H9 (cell line): ENCODE data around the gene P2RX7. TPM values are rescaled to one million over a fixed set of nuclear protein-coding genes. Genes with fewer than 3 reads are reported as not detected.

ENCODE experiments used
- DNase-seq: peaks from one replicate; pipeline ENCODE4 v3.0.0-alpha.2; 2017
- H2AFZ ChIP-seq: one replicate; pipeline ENCODE4 v1.6.1; 2013; ENCODE audit warnings: mild to moderate bottlenecking, low read length, control low read depth, moderate library complexity
- H2AK5ac ChIP-seq: 2 replicates; pipeline ENCODE4 v1.6.1; 2013; ENCODE audit warnings: low read length, control low read depth, mixed read lengths; ENCODE audit not compliant: insufficient read length
- H2BK120ac ChIP-seq: one replicate; pipeline ENCODE4 v1.6.1; 2013; ENCODE audit warnings: low read depth, mild to moderate bottlenecking, low read length, control low read depth, inconsistent platforms; ENCODE audit not compliant: poor library complexity, severe bottlenecking
- H2BK12ac ChIP-seq: 2 replicates; pipeline ENCODE4 v1.6.1; 2013; ENCODE audit warnings: low read length, control low read depth, mixed read lengths, low read depth; ENCODE audit not compliant: insufficient read length
- H2BK15ac ChIP-seq: 2 replicates; pipeline ENCODE4 v1.6.1; 2013; ENCODE audit warnings: low read depth, low read length, control low read depth
- H2BK20ac ChIP-seq: one replicate; pipeline ENCODE4 v1.6.1; 2013; ENCODE audit warnings: low read depth, mild to moderate bottlenecking, low read length, control low read depth, inconsistent platforms; ENCODE audit not compliant: poor library complexity, severe bottlenecking
- H2BK5ac ChIP-seq: 2 replicates; pipeline ENCODE4 v1.6.1; 2013; ENCODE audit warnings: low read length, control low read depth, mixed read lengths; ENCODE audit not compliant: insufficient read length
- H3K14ac ChIP-seq: 2 replicates; pipeline ENCODE4 v1.6.1; 2013; ENCODE audit warnings: low read length, control low read depth; ENCODE audit not compliant: insufficient read depth
- H3K18ac ChIP-seq: 2 replicates; pipeline ENCODE4 v1.6.1; 2013; ENCODE audit warnings: low read depth, mild to moderate bottlenecking, mixed read lengths, low read length, control low read depth; ENCODE audit not compliant: insufficient read length
- H3K23ac ChIP-seq: 2 replicates; pipeline ENCODE4 v1.6.1; 2013; ENCODE audit warnings: low read length, control low read depth, mixed read lengths, low read depth; ENCODE audit not compliant: insufficient read length
- H3K23me2 ChIP-seq: 2 replicates; pipeline ENCODE4 v1.6.1; 2013; ENCODE audit warnings: low read depth, mild to moderate bottlenecking, mixed read lengths, low read length, control low read depth; ENCODE audit not compliant: insufficient read length, poor library complexity, severe bottlenecking
- H3K27ac ChIP-seq: 2 replicates; pipeline ENCODE4 v1.5.1; 2013; ENCODE audit warnings: low read length, control low read depth, mixed read lengths, low read depth; ENCODE audit not compliant: insufficient read length
- H3K27me3 ChIP-seq: 2 replicates; pipeline ENCODE4 v1.6.1; 2013; ENCODE audit warnings: low read length, control low read depth, inconsistent platforms; ENCODE audit not compliant: insufficient read depth
- H3K4ac ChIP-seq: 2 replicates; pipeline ENCODE4 v1.6.1; 2013; ENCODE audit warnings: low read depth, mild to moderate bottlenecking, control low read depth, inconsistent platforms, low read length, moderate library complexity
- H3K4me1 ChIP-seq: 2 replicates; pipeline ENCODE4 v1.6.1; 2013; ENCODE audit warnings: low read length, control low read depth, inconsistent platforms; ENCODE audit not compliant: insufficient read depth
- H3K4me2 ChIP-seq: 2 replicates; pipeline ENCODE4 v1.6.1; 2013; ENCODE audit warnings: low read length, control low read depth, mixed read lengths; ENCODE audit not compliant: insufficient read length, insufficient read depth
- H3K56ac ChIP-seq: 2 replicates; pipeline ENCODE4 v1.6.1; 2013; ENCODE audit warnings: low read depth, mild to moderate bottlenecking, mixed read lengths, low read length, control low read depth; ENCODE audit not compliant: insufficient read length
- H3K79me1 ChIP-seq: 2 replicates; pipeline ENCODE4 v1.6.1; 2013; ENCODE audit warnings: low read depth, mild to moderate bottlenecking, moderate library complexity, low read length, control low read depth, inconsistent platforms; ENCODE audit not compliant: insufficient read depth, poor library complexity, severe bottlenecking
- H3K79me2 ChIP-seq: 2 replicates; pipeline ENCODE4 v1.6.1; 2013; ENCODE audit warnings: low read length, control low read depth, inconsistent platforms; ENCODE audit not compliant: insufficient read depth
- H3K9ac ChIP-seq: 2 replicates; pipeline ENCODE4 v1.6.1; 2013; ENCODE audit warnings: low read length, control low read depth, mixed read lengths; ENCODE audit not compliant: insufficient read length; ENCODE audit errors: extremely low read depth
- H3K9me3 ChIP-seq: one replicate; pipeline ENCODE4 v1.6.1; 2013; ENCODE audit warnings: low read depth, low read length, inconsistent platforms; ENCODE audit not compliant: control insufficient read depth
- H3T11ph ChIP-seq: one replicate; pipeline ENCODE4 v1.6.1; 2013; ENCODE audit warnings: mild to moderate bottlenecking, low read length, control low read depth, inconsistent platforms
- H4K20me1 ChIP-seq: one replicate; pipeline ENCODE4 v1.6.1; 2013; ENCODE audit not compliant: control insufficient read depth, insufficient read length, insufficient read depth
- H4K5ac ChIP-seq: 2 replicates; pipeline ENCODE4 v1.6.1; 2013; ENCODE audit warnings: low read depth, mild to moderate bottlenecking, mixed read lengths, low read length, control low read depth; ENCODE audit not compliant: insufficient read length
- H4K8ac ChIP-seq: replicated peaks from 2 replicates; pipeline ENCODE4 v1.6.1; 2013; ENCODE audit warnings: low read length, control low read depth, mixed read lengths, low read depth; ENCODE audit not compliant: insufficient read length
- H4K91ac ChIP-seq: 2 replicates; pipeline ENCODE4 v1.6.1; 2013; ENCODE audit warnings: low read depth, mild to moderate bottlenecking, moderate library complexity, mixed read lengths, low read length, control low read depth; ENCODE audit not compliant: insufficient read length
- H3K27ac Mint-ChIP-seq, 3 experiments: 2 replicates in 2 of 3; 3 replicates in 1 of 3; pipeline ENCODE4 v1.8.0; 2020 to 2021; ENCODE audit warnings: mixed read lengths in 3 of 3, mild to moderate bottlenecking in 1 of 3, moderate library complexity in 1 of 3
- H3K27me3 Mint-ChIP-seq: 2 replicates; pipeline ENCODE4 v1.8.0; 2021; ENCODE audit warnings: low read depth, mild to moderate bottlenecking, moderate library complexity, mixed read lengths
- H3K36me3 Mint-ChIP-seq, 3 experiments: 2 replicates in 2 of 3; 3 replicates in 1 of 3; pipeline ENCODE4 v1.8.0; 2020 to 2021; ENCODE audit warnings: low read depth in 3 of 3, mixed read lengths in 3 of 3; ENCODE audit not compliant: insufficient read depth in 1 of 3
- H3K4me1 Mint-ChIP-seq, 2 experiments: 2 replicates each; pipeline ENCODE4 v1.8.0; 2020; ENCODE audit warnings: mixed read lengths in 2 of 2
- H3K4me3 Mint-ChIP-seq, 2 experiments: 2 replicates in 1 of 2; 3 replicates in 1 of 2; pipeline ENCODE4 v1.8.0; 2020 to 2021; ENCODE audit warnings: mild to moderate bottlenecking in 2 of 2, mixed read lengths in 2 of 2, moderate library complexity in 1 of 2
- H3K9me3 Mint-ChIP-seq, 2 experiments: 2 replicates in 1 of 2; 3 replicates in 1 of 2; pipeline ENCODE4 v1.8.0; 2020; ENCODE audit warnings: mild to moderate bottlenecking in 2 of 2, mixed read lengths in 2 of 2, moderate library complexity in 1 of 2
- WGBS: extraction: QIAGEN DNeasy Blood & Tissue Kit; methylation state at CpG from one replicate; pipeline ENCODE4 v1.1.7; 2013; ENCODE audit warnings: missing lambda C conversion rate, low lambda C conversion rate, mixed read lengths; ENCODE audit not compliant: insufficient read length; ENCODE audit errors: extremely low coverage; 5-methylcytosine and 5-hydroxymethylcytosine counted together
- total RNA-seq: library from RNA; stranded (reverse); gene quantifications from 2 replicates; pipeline ENCODE4 v1.2.1, GENCODE V29; 2021
- TF ChIP-seq, protein P1 (sequence below): fragments of 200-600 bp; sonication (generic); conservative IDR thresholded peaks from 3 replicates; pipeline ENCODE4 v1.8.0; 2021; ENCODE audit warnings: antibody characterized with exemption, mild to moderate bottlenecking

Gene P2RX7
- total RNA-seq, 1 experiment from 2014 or later: 0.09 TPM

DNA sequence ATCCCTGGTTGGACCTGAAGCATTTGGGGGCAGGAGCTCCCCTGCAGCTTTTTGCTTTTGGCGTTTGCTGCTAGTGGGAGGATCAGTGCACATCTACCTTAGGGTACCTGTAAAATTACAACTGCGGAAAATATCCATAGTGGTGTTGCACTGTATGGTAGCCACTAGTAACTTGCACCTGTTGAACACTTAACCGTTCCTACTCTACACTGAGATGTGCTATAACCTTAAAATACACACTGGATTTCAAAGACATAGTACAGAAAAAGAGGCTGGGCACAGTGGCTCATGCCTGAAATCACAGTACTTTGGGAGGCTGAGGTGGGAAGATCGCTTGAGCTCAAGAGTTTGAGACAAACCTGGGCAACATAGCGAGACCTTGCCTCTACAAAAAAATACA, 80.2 kb downstream of the P2RX7 start:
- H2BK12ac ChIP-seq: no peak overlapping the region
- Mint-ChIP-seq H3K27me3 (peaks cover 19% of the 10 kb centered on the region), H3K27ac (peak overlapping the region in 1 of 3 experiments; percentile 54; a peak in 1 of 7 replicates), H3K36me3 (no peaks in the 10 kb centered on the region), H3K9me3 (no peaks in the 10 kb centered on the region; a peak in 1 of 5 replicates), H3K4me1 (peaks cover 7% of the 10 kb centered on the region in 2 experiments), H3K4me3 (no peak overlapping the region)
- H4K91ac ChIP-seq: no peak overlapping the region
- H3K79me1 ChIP-seq: no peaks in the 10 kb centered on the region
- H3K27me3 ChIP-seq: no peaks in the 10 kb centered on the region; the same call in 1 of the 2 replicates
- H3K4ac ChIP-seq: no peak overlapping the region
- no peak overlapping the region for H3K56ac ChIP-seq
- no peak overlapping the region for H3K18ac ChIP-seq
- no peak overlapping the region for H2BK15ac ChIP-seq
- H3K27ac ChIP-seq: no peak overlapping the region
- no peak overlapping the region for H3T11ph ChIP-seq
- no peaks in the 10 kb centered on the region for H3K4me1 ChIP-seq
- H2BK120ac ChIP-seq: no peak overlapping the region
- TF ChIP-seq, protein P1, sequence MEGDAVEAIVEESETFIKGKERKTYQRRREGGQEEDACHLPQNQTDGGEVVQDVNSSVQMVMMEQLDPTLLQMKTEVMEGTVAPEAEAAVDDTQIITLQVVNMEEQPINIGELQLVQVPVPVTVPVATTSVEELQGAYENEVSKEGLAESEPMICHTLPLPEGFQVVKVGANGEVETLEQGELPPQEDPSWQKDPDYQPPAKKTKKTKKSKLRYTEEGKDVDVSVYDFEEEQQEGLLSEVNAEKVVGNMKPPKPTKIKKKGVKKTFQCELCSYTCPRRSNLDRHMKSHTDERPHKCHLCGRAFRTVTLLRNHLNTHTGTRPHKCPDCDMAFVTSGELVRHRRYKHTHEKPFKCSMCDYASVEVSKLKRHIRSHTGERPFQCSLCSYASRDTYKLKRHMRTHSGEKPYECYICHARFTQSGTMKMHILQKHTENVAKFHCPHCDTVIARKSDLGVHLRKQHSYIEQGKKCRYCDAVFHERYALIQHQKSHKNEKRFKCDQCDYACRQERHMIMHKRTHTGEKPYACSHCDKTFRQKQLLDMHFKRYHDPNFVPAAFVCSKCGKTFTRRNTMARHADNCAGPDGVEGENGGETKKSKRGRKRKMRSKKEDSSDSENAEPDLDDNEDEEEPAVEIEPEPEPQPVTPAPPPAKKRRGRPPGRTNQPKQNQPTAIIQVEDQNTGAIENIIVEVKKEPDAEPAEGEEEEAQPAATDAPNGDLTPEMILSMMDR: no peak
- no peaks in the 10 kb centered on the region for H3K23me2 ChIP-seq
- H3K4me2 ChIP-seq: no peak overlapping the region
- no peaks in the 10 kb centered on the region for H3K9me3 ChIP-seq
- no peaks in the 10 kb centered on the region for H3K79me2 ChIP-seq
- H4K8ac ChIP-seq: no peak overlapping the region
- no peak overlapping the region for H2AK5ac ChIP-seq
- H2BK20ac ChIP-seq: no peak overlapping the region
- H4K20me1 ChIP-seq: no peaks in the 10 kb centered on the region
- no peak overlapping the region for H2BK5ac ChIP-seq
- no peak overlapping the region for H3K23ac ChIP-seq
- H3K9ac ChIP-seq: no peak overlapping the region
- no peak overlapping the region for H3K14ac ChIP-seq
- H4K5ac ChIP-seq: no peak overlapping the region
- H2AFZ ChIP-seq: no peak overlapping the region
- DNase-seq: no peak
- WGBS: no CpG with 5 or more reads among the region's 5 CpGs
